Superior temporal gyrus (tissue), 1 donor: ENCODE results near the gene DCN.
A peak's percentile ranks its signal among the peaks of the same experiment; 100 is the strongest.

Experiments used
- DNase-seq: peaks from one replicate; pipeline ENCODE4 v3.0.0-alpha.2; 2016; ENCODE audit errors: extremely low spot score

The DCN gene

GRCh38 chr12:91186156-91186555 lies 3.5 kb upstream of the DCN start:
- no peak for DNase-seq

- DNase-seq = no peak
Measured at GRCh38 chr12:91185421-91185820, 2.8 kb upstream of the DCN start.

- no peak for DNase-seq
Measured at GRCh38 chr12:91183551-91183950, 934 bp upstream of the DCN start.

GRCh38 chr12:91180582-91181395 lies 1.8 kb downstream of the DCN start:
- DNase-seq = no peak

GRCh38 chr12:91179966-91180561 lies 2.6 kb downstream of the DCN start:
- no peak for DNase-seq

- no peak for DNase-seq
Measured at GRCh38 chr12:91179315-91179714, 3.3 kb downstream of the DCN start.

GRCh38 chr12:91178781-91179180 lies 3.8 kb downstream of the DCN start:
- DNase-seq = no peak

- peak; percentile 50 for DNase-seq
Measured at GRCh38 chr12:91178139-91178561, 4.5 kb downstream of the DCN start.

- DNase-seq = no peak
Measured at GRCh38 chr12:91177381-91177780, 5.2 kb downstream of the DCN start.

GRCh38 chr12:91176915-91177314 lies 5.7 kb downstream of the DCN start:
- no peak for DNase-seq

GRCh38 chr12:91176358-91176757 lies 6.3 kb downstream of the DCN start:
- no peak for DNase-seq

- no peak for DNase-seq
Measured at GRCh38 chr12:91173124-91173523, 9.5 kb downstream of the DCN start.

- no peak for DNase-seq
Measured at GRCh38 chr12:91172096-91172495, 10.5 kb downstream of the DCN start.

- DNase-seq = no peak
Measured at GRCh38 chr12:91171476-91171875, 11.1 kb downstream of the DCN start.

GRCh38 chr12:91163116-91163515 lies 19.5 kb downstream of the DCN start:
- no peak for DNase-seq

GRCh38 chr12:91161009-91161408 lies 21.6 kb downstream of the DCN start:
- no peak for DNase-seq

GRCh38 chr12:91155990-91156389 lies 26.6 kb downstream of the DCN start:
- DNase-seq = no peak

GRCh38 chr12:91154131-91154530 lies 28.5 kb downstream of the DCN start:
- no peak for DNase-seq

GRCh38 chr12:91144053-91144452 lies 38.6 kb downstream of the DCN start:
- no peak for DNase-seq

- no peak for DNase-seq
Measured at GRCh38 chr12:91143206-91143605, 39.4 kb downstream of the DCN start.

- DNase-seq = no peak
Measured at GRCh38 chr12:91142221-91142631, 40.4 kb downstream of the DCN start.

- no peak for DNase-seq
Measured at GRCh38 chr12:91140026-91140931, 42.3 kb downstream of the DCN start.
